ENCODE measurements around the gene PNLDC1. TPM values are rescaled to one million over a fixed set of nuclear protein-coding genes. Genes with fewer than 3 reads are reported as not detected.

The PNLDC1 gene
- total RNA-seq, 1 donor from 2014 or later, result 0.49 TPM

DNA sequence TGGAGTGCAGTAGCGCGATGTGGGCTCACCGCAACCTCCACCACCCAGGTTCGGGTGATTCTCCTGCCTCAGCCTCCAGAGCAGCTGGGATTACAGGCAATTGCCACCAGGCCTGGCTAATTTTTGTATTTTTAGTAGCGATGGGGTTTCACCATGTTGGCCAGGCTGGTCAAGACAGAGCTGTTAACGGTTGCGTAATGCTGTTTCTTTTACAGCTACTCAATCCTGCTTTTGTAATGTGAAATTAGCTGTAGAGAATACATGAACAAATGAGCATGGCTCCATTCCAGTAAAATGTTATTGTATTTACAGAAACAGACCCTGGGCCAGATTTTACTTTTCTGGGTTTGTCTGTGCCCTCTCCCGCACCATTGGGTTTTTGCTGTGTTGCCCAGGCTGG lies 1.9 kb downstream of the PNLDC1 start:
- no peak for TF ChIP-seq CTCF (conservative IDR thresholded peaks at IDR 0.05)
- Mint-ChIP-seq H3K36me3 (ENCODE audit: low read depth) (peaks cover 12% of the 10 kb centered on the region), H3K27ac (ENCODE audit: unreplicated experiment) (no peak overlapping the region), H3K4me1 (no peaks in the 10 kb centered on the region), H3K4me3 (no peak overlapping the region), H3K27me3 (ENCODE audit: low read depth) (no peaks in the 10 kb centered on the region), H3K9me3 (no peaks in the 10 kb centered on the region)
- DNase-seq (ENCODE audit: low read depth, low spot score), result no peak

GRCh38 chr6:159804504-159804903 lies 4.4 kb downstream of the PNLDC1 start:
- TF ChIP-seq CTCF (conservative IDR thresholded peaks at IDR 0.05), result no peak
- H3K27ac Mint-ChIP-seq (ENCODE audit: unreplicated experiment), result peak overlapping the region; percentile 43
- no peaks in the 10 kb centered on the region for H3K9me3 Mint-ChIP-seq
- peaks cover 11% of the 10 kb centered on the region for H3K4me1 Mint-ChIP-seq
- peaks cover 2% of the 10 kb centered on the region for H3K36me3 Mint-ChIP-seq (ENCODE audit: low read depth)
- DNase-seq (ENCODE audit: low read depth, low spot score), result no peak
- no peaks in the 10 kb centered on the region for H3K27me3 Mint-ChIP-seq (ENCODE audit: low read depth)
- no peak overlapping the region for H3K4me3 Mint-ChIP-seq

- Mint-ChIP-seq H3K9me3 (no peaks in the 10 kb centered on the region), H3K4me1 (peaks cover 16% of the 10 kb centered on the region), H3K27ac (ENCODE audit: unreplicated experiment) (peak overlapping the region; percentile 27)
Measured at GRCh38 chr6:159805440-159806020, 5.5 kb downstream of the PNLDC1 start.

GRCh38 chr6:159806021-159806458 lies 6.0 kb downstream of the PNLDC1 start:
- TF ChIP-seq CTCF (conservative IDR thresholded peaks at IDR 0.05), result no peak
- H3K9me3 Mint-ChIP-seq, result no peaks in the 10 kb centered on the region
- no peaks in the 10 kb centered on the region for H3K27me3 Mint-ChIP-seq (ENCODE audit: low read depth)
- H3K27ac Mint-ChIP-seq (ENCODE audit: unreplicated experiment), result peak overlapping the region; percentile 27
- H3K4me1 Mint-ChIP-seq, result peaks cover 21% of the 10 kb centered on the region
- H3K4me3 Mint-ChIP-seq, result no peak overlapping the region
- no peaks in the 10 kb centered on the region for H3K36me3 Mint-ChIP-seq (ENCODE audit: low read depth)
- no peak for DNase-seq (ENCODE audit: low read depth, low spot score)

More at GRCh38 chr6:159805440-159806020, 5.5 kb downstream of the PNLDC1 start:
- TF ChIP-seq CTCF (conservative IDR thresholded peaks at IDR 0.05), result no peak
- Mint-ChIP-seq H3K36me3 (ENCODE audit: low read depth) (no peaks in the 10 kb centered on the region), H3K27me3 (ENCODE audit: low read depth) (no peaks in the 10 kb centered on the region), H3K4me3 (no peak overlapping the region)
- no peak for DNase-seq (ENCODE audit: low read depth, low spot score)

GRCh38 chr6:159807150-159807858 lies 7.2 kb downstream of the PNLDC1 start:
- no peaks in the 10 kb centered on the region for H3K36me3 Mint-ChIP-seq (ENCODE audit: low read depth)
- H3K4me1 Mint-ChIP-seq, result peaks cover 21% of the 10 kb centered on the region
- H3K4me3 Mint-ChIP-seq, result no peak overlapping the region
- TF ChIP-seq CTCF (conservative IDR thresholded peaks at IDR 0.05), result no peak
- H3K9me3 Mint-ChIP-seq, result no peaks in the 10 kb centered on the region
- no peaks in the 10 kb centered on the region for H3K27me3 Mint-ChIP-seq (ENCODE audit: low read depth)
- no peak for DNase-seq (ENCODE audit: low read depth, low spot score)
- H3K27ac Mint-ChIP-seq (ENCODE audit: unreplicated experiment), result no peak overlapping the region
